ENCODE data around the gene SURF2. TPM values are rescaled to one million over a fixed set of nuclear protein-coding genes. Genes with fewer than 3 reads are reported as not detected.

SURF2 gene
- total RNA-seq, 2 experiments from 2014 or later, result 19.0 to 19.7 TPM

GRCh38 chr9:133403766-133404453, 47.6 kb downstream of the SURF2 start:
- POLR2A ChIA-PET, result interaction anchor here (0.6 kb wide), 1 partner anchor 887 kb away, joined by 3 read pairs; no protein-coding TSS in a partner anchor
- peak; percentile 49 for DNase-seq (ENCODE audit: low spot score)
- H3K9me2 ChIP-seq (ENCODE audit: insufficient read depth, low read length), result no peaks in the 10 kb centered on the region
- peaks cover 17% of the 10 kb centered on the region for H3K4me1 ChIP-seq (ENCODE audit: insufficient read depth, low read length, poor library complexity, severe bottlenecking)
- CTCF ChIA-PET (ENCODE audit: unreplicated experiment), result interaction anchor here (0.6 to 1.5 kb wide), 2 partner anchors 19 to 83 kb away, joined by 3 read pairs; no protein-coding TSS in a partner anchor
- BruUV-seq (replicated peaks), result no TSS peak
- H3K4me3 ChIP-seq (ENCODE audit: low read depth, low read length, poor library complexity, severe bottlenecking), result no peak overlapping the region
- H2AFZ ChIP-seq (ENCODE audit: low read length), result no peak overlapping the region
- TF ChIP-seq EZH2phosphoT487 (IDR thresholded peaks at IDR 0.05; ENCODE audit: borderline replicate concordance, low read depth, low read length), result no peak
- TF ChIP-seq, protein P1, sequence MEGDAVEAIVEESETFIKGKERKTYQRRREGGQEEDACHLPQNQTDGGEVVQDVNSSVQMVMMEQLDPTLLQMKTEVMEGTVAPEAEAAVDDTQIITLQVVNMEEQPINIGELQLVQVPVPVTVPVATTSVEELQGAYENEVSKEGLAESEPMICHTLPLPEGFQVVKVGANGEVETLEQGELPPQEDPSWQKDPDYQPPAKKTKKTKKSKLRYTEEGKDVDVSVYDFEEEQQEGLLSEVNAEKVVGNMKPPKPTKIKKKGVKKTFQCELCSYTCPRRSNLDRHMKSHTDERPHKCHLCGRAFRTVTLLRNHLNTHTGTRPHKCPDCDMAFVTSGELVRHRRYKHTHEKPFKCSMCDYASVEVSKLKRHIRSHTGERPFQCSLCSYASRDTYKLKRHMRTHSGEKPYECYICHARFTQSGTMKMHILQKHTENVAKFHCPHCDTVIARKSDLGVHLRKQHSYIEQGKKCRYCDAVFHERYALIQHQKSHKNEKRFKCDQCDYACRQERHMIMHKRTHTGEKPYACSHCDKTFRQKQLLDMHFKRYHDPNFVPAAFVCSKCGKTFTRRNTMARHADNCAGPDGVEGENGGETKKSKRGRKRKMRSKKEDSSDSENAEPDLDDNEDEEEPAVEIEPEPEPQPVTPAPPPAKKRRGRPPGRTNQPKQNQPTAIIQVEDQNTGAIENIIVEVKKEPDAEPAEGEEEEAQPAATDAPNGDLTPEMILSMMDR (conservative IDR thresholded peaks at IDR 0.05; ENCODE audit: low read length), result peak; percentile 83
- peaks cover 59% of the 10 kb centered on the region for H3K36me3 ChIP-seq (ENCODE audit: insufficient read depth, low read length)
- H3K4me2 ChIP-seq (ENCODE audit: low read length), result no peak overlapping the region
- H3K9me3 ChIP-seq (ENCODE audit: low read length), result no peaks in the 10 kb centered on the region
- no peaks in the 10 kb centered on the region for H3K79me2 ChIP-seq (ENCODE audit: insufficient read depth, low read depth, low read length)
- no peak overlapping the region for H3K27ac ChIP-seq (ENCODE audit: low read depth, low read length, poor library complexity, severe bottlenecking)
- no peaks in the 10 kb centered on the region for H4K20me1 ChIP-seq (ENCODE audit: insufficient read depth, low read length)
- intact Hi-C loops (cut with micrococcal nuclease; ENCODE audit: unreplicated experiment), result no loop called here

DNA sequence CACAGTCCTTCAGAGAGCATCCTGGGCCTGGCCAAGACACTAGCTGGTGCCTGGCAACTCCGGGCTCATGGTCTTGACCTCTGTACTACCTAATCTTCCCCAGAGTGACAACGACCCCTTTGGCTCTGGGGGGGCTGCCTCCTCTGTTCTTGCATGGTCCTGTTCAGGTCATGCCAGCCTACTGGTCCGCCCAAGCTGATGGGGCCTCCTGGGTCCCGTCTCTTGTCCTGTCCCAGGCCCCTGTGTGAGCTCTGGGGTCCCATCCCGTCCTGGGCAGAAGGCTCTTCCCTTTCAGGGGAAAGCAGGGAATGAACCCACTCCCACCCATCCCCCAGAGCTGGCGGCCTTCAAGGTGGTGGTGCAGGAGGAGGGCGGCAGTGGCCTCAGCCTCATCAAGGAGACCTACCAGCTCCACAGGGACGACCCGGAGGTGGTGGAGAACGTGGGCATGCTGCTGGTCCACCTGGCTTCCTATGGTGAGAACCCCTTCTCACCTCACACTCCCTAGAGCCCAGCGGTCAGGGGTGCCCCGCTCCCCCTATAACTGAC, 48.2 kb downstream of the SURF2 start:
- Histone ChIP-seq H3K27ac (ENCODE audit: low read depth, low read length, poor library complexity, severe bottlenecking) (no peak overlapping the region), H3K4me3 (ENCODE audit: low read depth, low read length, poor library complexity, severe bottlenecking) (no peak overlapping the region), H3K9me3 (ENCODE audit: low read length) (no peaks in the 10 kb centered on the region), H3K4me1 (ENCODE audit: insufficient read depth, low read length, poor library complexity, severe bottlenecking) (peaks cover 17% of the 10 kb centered on the region), H3K36me3 (ENCODE audit: insufficient read depth, low read length) (peaks cover 65% of the 10 kb centered on the region), H3K79me2 (ENCODE audit: insufficient read depth, low read depth, low read length) (no peaks in the 10 kb centered on the region), H3K9me2 (ENCODE audit: insufficient read depth, low read length) (no peaks in the 10 kb centered on the region), H4K20me1 (ENCODE audit: insufficient read depth, low read length) (no peaks in the 10 kb centered on the region), H3K4me2 (ENCODE audit: low read length) (no peak overlapping the region), H2AFZ (ENCODE audit: low read length) (no peak overlapping the region)
- intact Hi-C loops (cut with micrococcal nuclease; ENCODE audit: unreplicated experiment), result no loop called here
- TF ChIP-seq EZH2phosphoT487 (IDR thresholded peaks at IDR 0.05; ENCODE audit: borderline replicate concordance, low read depth, low read length), result no peak
- ChIA-PET POLR2A (no interaction called here), CTCF (ENCODE audit: unreplicated experiment) (interaction anchor here (1.5 kb wide), 1 partner anchor 82 kb away, joined by 3 read pairs; no protein-coding TSS in a partner anchor)
- BruUV-seq (replicated peaks), result no TSS peak
- no peak for DNase-seq (ENCODE audit: low spot score)

- H3K4me1 ChIP-seq (ENCODE audit: insufficient read depth, low read length, poor library complexity, severe bottlenecking), result peaks cover 17% of the 10 kb centered on the region
- H2AFZ ChIP-seq (ENCODE audit: low read length), result no peak overlapping the region
- peak overlapping the region; percentile 8 for H3K27ac ChIP-seq (ENCODE audit: low read depth, low read length, poor library complexity, severe bottlenecking)
- H4K20me1 ChIP-seq (ENCODE audit: insufficient read depth, low read length), result no peaks in the 10 kb centered on the region
- no peak for TF ChIP-seq EZH2phosphoT487 (IDR thresholded peaks at IDR 0.05; ENCODE audit: borderline replicate concordance, low read depth, low read length)
- TF ChIP-seq, protein P1 (conservative IDR thresholded peaks at IDR 0.05; ENCODE audit: low read length), result no peak
- CTCF ChIA-PET (ENCODE audit: unreplicated experiment), result interaction anchor here (0.6 kb wide), 1 partner anchor 10 kb away, joined by 3 read pairs; no protein-coding TSS in a partner anchor
- DNase-seq (ENCODE audit: low spot score), result no peak
- POLR2A ChIA-PET, result no interaction called here
- H3K9me2 ChIP-seq (ENCODE audit: insufficient read depth, low read length), result no peaks in the 10 kb centered on the region
- peaks cover 77% of the 10 kb centered on the region for H3K36me3 ChIP-seq (ENCODE audit: insufficient read depth, low read length)
- H3K4me3 ChIP-seq (ENCODE audit: low read depth, low read length, poor library complexity, severe bottlenecking), result no peak overlapping the region
- BruUV-seq (replicated peaks), result TSS peak; percentile 34
- no peak overlapping the region for H3K4me2 ChIP-seq (ENCODE audit: low read length)
- no peaks in the 10 kb centered on the region for H3K79me2 ChIP-seq (ENCODE audit: insufficient read depth, low read depth, low read length)
- no peaks in the 10 kb centered on the region for H3K9me3 ChIP-seq (ENCODE audit: low read length)
- intact Hi-C loops (cut with micrococcal nuclease; ENCODE audit: unreplicated experiment), result loop anchor here (1.0 kb wide), 1 partner anchor 57 kb away; no protein-coding TSS in a partner anchor
Observed at GRCh38 chr9:133405508-133406438, 49.4 kb downstream of the SURF2 start.
